GM12878 (cell line): Measurements from ENCODE around the gene DPP6. TPM values are rescaled to one million over a fixed set of nuclear protein-coding genes. Genes with fewer than 3 reads are reported as not detected.

Experiments used
- ATAC-seq: fragments of 200-7000 bp; cut with Tn5 transposase; 3 replicates; pipeline ENCODE4 v1.9.1; 2020; ENCODE audit warnings: mild to moderate bottlenecking, moderate library complexity
- BruUV-seq: library from RNA; stranded (reverse); fragments of 400-500 nt; replicated peaks from 2 replicates; lab custom pipeline; 2021; lab: Mats Ljungman, UMichigan
- CTCF ChIA-PET: fragments of 300-600 bp; sonication (Branson Sonifier 250); formaldehyde crosslinking; extraction: SDS; loops from one replicate; lab custom pipeline; 2021; ENCODE audit warnings: inconsistent platforms; lab: Yijun Ruan, JAX
- POLR2A ChIA-PET: fragments of 350-600 bp; formaldehyde crosslinking; extraction: SDS; loops from one replicate; lab custom pipeline; 2021; ENCODE audit warnings: inconsistent platforms; lab: Charles Lee
- RAD21 ChIA-PET: fragments of 300-600 bp; sonication (Branson Sonifier 250); formaldehyde crosslinking; loops from one replicate; lab custom pipeline; 2023; ENCODE audit warnings: antibody characterized with exemption; ENCODE audit not compliant: unreplicated experiment; lab: Charles Lee
- SMC1A ChIA-PET: fragments of 300-600 bp; sonication (Branson Sonifier 250); formaldehyde crosslinking; loops from one replicate; lab custom pipeline; 2023; ENCODE audit not compliant: unreplicated experiment, uncharacterized antibody; lab: Charles Lee
- DNase-seq: peaks from one replicate; pipeline ENCODE4 v3.0.0-alpha.2; 2011; ENCODE audit warnings: low read depth, low spot score
- FAIRE-seq: peaks from 3 replicates; lab custom pipeline; 2011; peaks lifted over from hg19 to GRCh38; lab: Jason Lieb, UNC
- H2AFZ ChIP-seq: 2 replicates; pipeline ENCODE4 v1.6.0; 2011; ENCODE audit warnings: low read depth, low read length, control low read depth; ENCODE audit not compliant: control insufficient read depth
- H3K27ac ChIP-seq: 2 replicates; pipeline ENCODE4 v1.5.1; 2011; ENCODE audit warnings: control low read depth; ENCODE audit not compliant: control insufficient read depth, insufficient read depth
- H3K27me3 ChIP-seq, 2 experiments: replicated peaks in 1 of 2; 2 replicates each; pipeline versions ENCODE4 v1.6.0 to v1.6.1; 2011; ENCODE audit warnings: low read length in 1 of 2; ENCODE audit not compliant: control insufficient read depth in 2 of 2, insufficient read depth in 2 of 2
- H3K36me3 ChIP-seq, 2 experiments: 2 replicates each; pipeline ENCODE4 v1.5.1; 2011; ENCODE audit warnings: low read length in 1 of 2; ENCODE audit not compliant: control insufficient read depth in 2 of 2, insufficient read depth in 2 of 2
- H3K4me1 ChIP-seq: 2 replicates; pipeline ENCODE4 v1.6.1; 2011; ENCODE audit warnings: mild to moderate bottlenecking, low read length, moderate library complexity, mixed read lengths; ENCODE audit not compliant: control insufficient read depth, insufficient read depth
- H3K4me2 ChIP-seq: 2 replicates; pipeline ENCODE4 v1.6.0; 2011; ENCODE audit warnings: control low read depth; ENCODE audit not compliant: control insufficient read depth, insufficient read depth
- H3K4me3 ChIP-seq: fragments of 200-600 bp; sonication (generic); 2 replicates; pipeline ENCODE4 v1.5.1; 2016
- H3K79me2 ChIP-seq: 2 replicates; pipeline ENCODE4 v1.6.0; 2011; ENCODE audit warnings: low read length; ENCODE audit not compliant: control insufficient read depth, insufficient read depth
- H3K9ac ChIP-seq: 2 replicates; pipeline ENCODE4 v1.8.0; 2011; ENCODE audit warnings: low read length, control low read depth, mixed read lengths; ENCODE audit not compliant: control insufficient read depth, insufficient read depth
- H3K9me3 ChIP-seq: replicated peaks from 3 replicates; pipeline ENCODE4 v1.5.1; 2011; ENCODE audit warnings: mild to moderate bottlenecking, low read length; ENCODE audit not compliant: control insufficient read depth, insufficient read depth
- H4K20me1 ChIP-seq: 2 replicates; pipeline ENCODE4 v1.6.0; 2011; ENCODE audit not compliant: control insufficient read depth, insufficient read depth
- BACH1 ChIP-seq: fragments of 450-650 bp; IDR thresholded peaks from 2 replicates; pipeline ENCODE4 v1.6.1; 2017; ENCODE audit warnings: mild to moderate bottlenecking, borderline replicate concordance
- CUX1 ChIP-seq: IDR thresholded peaks from 2 replicates; pipeline ENCODE4 v1.6.1; 2012; ENCODE audit warnings: improper control_type of control experiment, low read depth, low read length; ENCODE audit not compliant: insufficient replicate concordance
- E4F1 ChIP-seq: fragments of 450-650 bp; IDR thresholded peaks from 2 replicates; pipeline ENCODE4 v1.6.1; 2018; ENCODE audit warnings: borderline replicate concordance, mild to moderate bottlenecking; ENCODE audit not compliant: partially characterized antibody
- GATAD2B ChIP-seq: fragments of 450-650 bp; conservative IDR thresholded peaks from 2 replicates; pipeline ENCODE4 v1.6.1; 2017; ENCODE audit warnings: low read depth, mild to moderate bottlenecking, moderate library complexity
- RFX5 ChIP-seq: IDR thresholded peaks from 2 replicates; pipeline ENCODE4 v1.6.1; 2011; ENCODE audit warnings: low read depth, low read length, improper control_type of control experiment
- SIN3A ChIP-seq: IDR thresholded peaks from 2 replicates; pipeline ENCODE4 v1.6.1; 2012; ENCODE audit warnings: low read depth, low read length, improper control_type of control experiment
- SMARCA5 ChIP-seq: fragments of 450-650 bp; IDR thresholded peaks from 2 replicates; pipeline ENCODE4 v1.6.1; 2017; ENCODE audit warnings: mild to moderate bottlenecking
- WGBS: methylation state at CpG from one replicate; pipeline ENCODE4 v1.1.6; 2016; ENCODE audit warnings: low lambda C conversion rate; ENCODE audit not compliant: insufficient replicate concordance, insufficient coverage; ENCODE audit errors: missing lambda C conversion rate; 5-methylcytosine and 5-hydroxymethylcytosine counted together
- in situ Hi-C: fragments of 300-500 bp; cut with MboI; formaldehyde crosslinking; loops from 9 replicates; pipeline ENCODE4 v1.14.3; 2018; ENCODE audit warnings: mixed read lengths
- intact Hi-C: fragments of 100-400 bp; cut with micrococcal nuclease; formaldehyde crosslinking; loops from one replicate; pipeline ENCODE4 v1.14.2; 2022; ENCODE audit not compliant: unreplicated experiment
- polyA plus RNA-seq, 11 experiments: library from polyadenylated mRNA; depleted of rRNA in 4 of 11; unstranded in 6 of 11; stranded (reverse) in 5 of 11; fragments of >200 nt; fragmentation: Nextera tagmentation in 4 of 11; fragmentation: Illumina TruSeq in 1 of 11; extraction: Ambion mirVana in 4 of 11; extraction: Trizol in 1 of 11; gene quantifications; 1 replicate in 1 of 11; 2 replicates in 10 of 11; pipeline versions ENCODE4 v1.2.1 to v1.2.3, GENCODE V29; 2011 to 2016; ENCODE audit warnings: inconsistent platforms in 2 of 11, missing spikeins in 2 of 11, low read depth in 1 of 11
- total RNA-seq, 4 experiments: library from RNA; depleted of rRNA in 3 of 4; stranded (reverse); fragments of >200 nt in 3 of 4; fragmentation: Illumina TruSeq in 1 of 4; extraction: Trizol in 1 of 4; gene quantifications; 2 replicates each; pipeline versions ENCODE4 v1.2.1 to v1.2.3, GENCODE V29; 2013 to 2021
- TF ChIP-seq, protein P1 (sequence below): fragments of 150-350 bp; IDR thresholded peaks from 2 replicates; pipeline ENCODE4 v1.6.1; 2014; ENCODE audit warnings: mild to moderate bottlenecking, low read depth, low read length
- TF ChIP-seq, protein P2 (sequence below): IDR thresholded peaks from 2 replicates; pipeline ENCODE4 v1.6.1; 2012; ENCODE audit warnings: low read depth, low read length, improper control_type of control experiment

Gene DPP6
- total and polyA plus RNA-seq, 10 of the 15 experiments (the other 5 are each of a cell fraction or from before 2014, with no cell fraction given): not detected

GRCh38 chr7:154581251-154581890 lies 529.2 kb downstream of the DPP6 start:
- H3K27ac ChIP-seq: no peak overlapping the region
- H4K20me1 ChIP-seq: no peaks in the 10 kb centered on the region
- ChIA-PET SMC1A (no interaction called here), CTCF (no interaction called here), RAD21 (no interaction called here), POLR2A (no interaction called here)
- H3K9ac ChIP-seq: no peak overlapping the region
- no peaks in the 10 kb centered on the region for H3K79me2 ChIP-seq
- H3K27me3 ChIP-seq: no peaks in the 10 kb centered on the region
- no peaks in the 10 kb centered on the region for H3K9me3 ChIP-seq
- no peak for DNase-seq
- 33% methylated on average over 10 of the region's 10 CpGs for WGBS
- no peak overlapping the region for H3K4me3 ChIP-seq
- no peak overlapping the region for H2AFZ ChIP-seq
- H3K4me1 ChIP-seq: no peaks in the 10 kb centered on the region
- no peaks in the 10 kb centered on the region for H3K36me3 ChIP-seq
- FAIRE-seq: no peak
- ATAC-seq: no peak
- no TSS peak for BruUV-seq
- in situ Hi-C loops: no loop called here
- intact Hi-C loops: no loop called here
- no peak overlapping the region for H3K4me2 ChIP-seq
- no peak for TF ChIP-seq SMARCA5
- no peak for TF ChIP-seq RFX5
- TF ChIP-seq GATAD2B: no peak
- TF ChIP-seq CUX1: no peak
- TF ChIP-seq E4F1: no peak
- TF ChIP-seq, protein P1, sequence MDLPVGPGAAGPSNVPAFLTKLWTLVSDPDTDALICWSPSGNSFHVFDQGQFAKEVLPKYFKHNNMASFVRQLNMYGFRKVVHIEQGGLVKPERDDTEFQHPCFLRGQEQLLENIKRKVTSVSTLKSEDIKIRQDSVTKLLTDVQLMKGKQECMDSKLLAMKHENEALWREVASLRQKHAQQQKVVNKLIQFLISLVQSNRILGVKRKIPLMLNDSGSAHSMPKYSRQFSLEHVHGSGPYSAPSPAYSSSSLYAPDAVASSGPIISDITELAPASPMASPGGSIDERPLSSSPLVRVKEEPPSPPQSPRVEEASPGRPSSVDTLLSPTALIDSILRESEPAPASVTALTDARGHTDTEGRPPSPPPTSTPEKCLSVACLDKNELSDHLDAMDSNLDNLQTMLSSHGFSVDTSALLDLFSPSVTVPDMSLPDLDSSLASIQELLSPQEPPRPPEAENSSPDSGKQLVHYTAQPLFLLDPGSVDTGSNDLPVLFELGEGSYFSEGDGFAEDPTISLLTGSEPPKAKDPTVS: no peak
- no peak for TF ChIP-seq BACH1
- no peak for TF ChIP-seq SIN3A
- TF ChIP-seq, protein P2, sequence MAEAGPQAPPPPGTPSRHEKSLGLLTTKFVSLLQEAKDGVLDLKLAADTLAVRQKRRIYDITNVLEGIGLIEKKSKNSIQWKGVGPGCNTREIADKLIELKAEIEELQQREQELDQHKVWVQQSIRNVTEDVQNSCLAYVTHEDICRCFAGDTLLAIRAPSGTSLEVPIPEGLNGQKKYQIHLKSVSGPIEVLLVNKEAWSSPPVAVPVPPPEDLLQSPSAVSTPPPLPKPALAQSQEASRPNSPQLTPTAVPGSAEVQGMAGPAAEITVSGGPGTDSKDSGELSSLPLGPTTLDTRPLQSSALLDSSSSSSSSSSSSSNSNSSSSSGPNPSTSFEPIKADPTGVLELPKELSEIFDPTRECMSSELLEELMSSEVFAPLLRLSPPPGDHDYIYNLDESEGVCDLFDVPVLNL: no peak
